MM.1S (cell line): Measurements from ENCODE around the gene DENND2A.

Source experiments
- DNase-seq: peaks from one replicate; pipeline ENCODE4 v3.0.0-alpha.2; 2015
- H2AFZ ChIP-seq: fragments of 300-600 bp; sonication (generic); 2 replicates; pipeline ENCODE4 v1.6.0; 2016; ENCODE audit warnings: antibody characterized with exemption, low read length
- H3F3A ChIP-seq: fragments of 300-600 bp; sonication (generic); 2 replicates; pipeline ENCODE4 v1.6.1; 2016; ENCODE audit warnings: mild to moderate bottlenecking, antibody characterized with exemption, low read length, moderate library complexity, mixed read lengths; ENCODE audit not compliant: insufficient read depth
- H3K27ac ChIP-seq: fragments of 300-600 bp; sonication (generic); 2 replicates; pipeline ENCODE4 v1.5.1; 2016; ENCODE audit warnings: mild to moderate bottlenecking, low read length
- H3K27me3 ChIP-seq: fragments of 300-600 bp; sonication (generic); replicated peaks from 2 replicates; pipeline ENCODE4 v1.6.0; 2016; ENCODE audit warnings: low read length; ENCODE audit not compliant: insufficient read depth
- H3K36me3 ChIP-seq: fragments of 300-600 bp; sonication (generic); replicated peaks from 2 replicates; pipeline ENCODE4 v1.6.1; 2016; ENCODE audit warnings: mild to moderate bottlenecking, low read length, mixed read lengths; ENCODE audit not compliant: insufficient read depth
- H3K4me1 ChIP-seq: fragments of 300-600 bp; sonication (generic); 2 replicates; pipeline ENCODE4 v1.6.1; 2016; ENCODE audit warnings: low read length, mixed read lengths
- H3K4me2 ChIP-seq: fragments of 300-600 bp; sonication (generic); 2 replicates; pipeline ENCODE4 v1.6.0; 2016; ENCODE audit warnings: low read depth, low read length
- H3K4me3 ChIP-seq: fragments of 300-600 bp; sonication (generic); 2 replicates; pipeline ENCODE4 v1.5.1; 2016; ENCODE audit warnings: low read length, mixed read lengths
- H3K79me2 ChIP-seq: fragments of 300-600 bp; sonication (generic); 2 replicates; pipeline ENCODE4 v1.6.1; 2016; ENCODE audit warnings: mixed run types, low read length, mixed read lengths
- H3K9ac ChIP-seq: fragments of 300-600 bp; sonication (generic); 2 replicates; pipeline ENCODE4 v1.6.1; 2016; ENCODE audit warnings: low read length, mixed read lengths
- H3K9me2 ChIP-seq: fragments of 300-600 bp; sonication (generic); replicated peaks from 2 replicates; pipeline ENCODE4 v1.6.1; 2016; ENCODE audit warnings: mild to moderate bottlenecking, low read length, mixed read lengths; ENCODE audit not compliant: insufficient read depth
- H3K9me3 ChIP-seq: fragments of 300-600 bp; sonication (generic); replicated peaks from 2 replicates; pipeline ENCODE4 v1.6.1; 2016; ENCODE audit warnings: mild to moderate bottlenecking, low read length, mixed read lengths; ENCODE audit not compliant: insufficient read depth
- H4K20me1 ChIP-seq: fragments of 300-600 bp; sonication (generic); 2 replicates; pipeline ENCODE4 v1.6.1; 2016; ENCODE audit warnings: mild to moderate bottlenecking, low read length, moderate library complexity, mixed read lengths; ENCODE audit not compliant: insufficient read depth
- EZH2 ChIP-seq: fragments of 300-600 bp; sonication (generic); optimal IDR thresholded peaks from 2 replicates; pipeline ENCODE3; 2017; ENCODE audit warnings: low read depth, mild to moderate bottlenecking, antibody characterized with exemption, low read length, mixed read lengths
- EZH2phosphoT487 ChIP-seq: fragments of 300-600 bp; sonication (generic); IDR thresholded peaks from 2 replicates; pipeline ENCODE4 v1.6.1; 2018; ENCODE audit warnings: antibody characterized with exemption, low read length
- TF ChIP-seq, protein P1 (sequence below): fragments of 300-600 bp; sonication (generic); IDR thresholded peaks from 2 replicates; pipeline ENCODE4 v1.5.1; 2016; ENCODE audit warnings: antibody characterized with exemption, low read length, mixed read lengths

DENND2A gene

DNA sequence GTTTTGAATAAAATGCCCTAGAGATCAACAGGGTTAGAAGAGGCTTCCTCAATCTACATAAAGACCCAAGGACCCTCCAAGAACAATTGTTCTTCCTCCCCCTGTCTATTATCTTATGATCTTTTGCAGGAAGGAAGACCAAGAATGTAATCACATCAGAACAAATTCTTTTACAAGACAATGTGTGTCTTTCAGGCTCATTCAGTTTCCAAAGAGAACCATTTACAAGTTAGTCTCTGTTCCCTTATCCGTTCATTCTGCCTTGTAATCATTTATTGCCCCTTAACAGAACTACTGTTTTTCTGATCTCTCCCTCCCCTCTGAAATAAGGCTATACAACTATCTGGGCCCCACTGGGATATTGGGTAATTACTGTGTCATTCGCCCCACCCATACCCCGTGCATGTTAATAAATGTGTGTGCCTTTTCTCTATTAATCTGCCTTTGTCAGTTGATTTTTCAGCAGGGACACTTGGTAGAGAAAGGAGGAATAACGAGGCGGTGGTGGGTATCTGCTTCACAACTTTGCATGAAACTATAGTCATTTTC is 155.6 kb downstream of the DENND2A start:
- Histone ChIP-seq H3K9me2 (no peaks in the 10 kb centered on the region), H3K79me2 (no peaks in the 10 kb centered on the region), H3K9me3 (no peaks in the 10 kb centered on the region), H3K4me2 (no peak overlapping the region), H2AFZ (no peak overlapping the region), H3K4me3 (no peak overlapping the region), H3K36me3 (no peaks in the 10 kb centered on the region), H4K20me1 (no peaks in the 10 kb centered on the region), H3F3A (no peaks in the 10 kb centered on the region), H3K27me3 (peaks cover 26% of the 10 kb centered on the region), H3K27ac (no peak overlapping the region), H3K9ac (no peak overlapping the region), H3K4me1 (no peaks in the 10 kb centered on the region)
- TF ChIP-seq, protein P1, sequence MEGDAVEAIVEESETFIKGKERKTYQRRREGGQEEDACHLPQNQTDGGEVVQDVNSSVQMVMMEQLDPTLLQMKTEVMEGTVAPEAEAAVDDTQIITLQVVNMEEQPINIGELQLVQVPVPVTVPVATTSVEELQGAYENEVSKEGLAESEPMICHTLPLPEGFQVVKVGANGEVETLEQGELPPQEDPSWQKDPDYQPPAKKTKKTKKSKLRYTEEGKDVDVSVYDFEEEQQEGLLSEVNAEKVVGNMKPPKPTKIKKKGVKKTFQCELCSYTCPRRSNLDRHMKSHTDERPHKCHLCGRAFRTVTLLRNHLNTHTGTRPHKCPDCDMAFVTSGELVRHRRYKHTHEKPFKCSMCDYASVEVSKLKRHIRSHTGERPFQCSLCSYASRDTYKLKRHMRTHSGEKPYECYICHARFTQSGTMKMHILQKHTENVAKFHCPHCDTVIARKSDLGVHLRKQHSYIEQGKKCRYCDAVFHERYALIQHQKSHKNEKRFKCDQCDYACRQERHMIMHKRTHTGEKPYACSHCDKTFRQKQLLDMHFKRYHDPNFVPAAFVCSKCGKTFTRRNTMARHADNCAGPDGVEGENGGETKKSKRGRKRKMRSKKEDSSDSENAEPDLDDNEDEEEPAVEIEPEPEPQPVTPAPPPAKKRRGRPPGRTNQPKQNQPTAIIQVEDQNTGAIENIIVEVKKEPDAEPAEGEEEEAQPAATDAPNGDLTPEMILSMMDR: no peak
- TF ChIP-seq EZH2 (no peak), EZH2phosphoT487 (no peak)
- DNase-seq: no peak

DNA sequence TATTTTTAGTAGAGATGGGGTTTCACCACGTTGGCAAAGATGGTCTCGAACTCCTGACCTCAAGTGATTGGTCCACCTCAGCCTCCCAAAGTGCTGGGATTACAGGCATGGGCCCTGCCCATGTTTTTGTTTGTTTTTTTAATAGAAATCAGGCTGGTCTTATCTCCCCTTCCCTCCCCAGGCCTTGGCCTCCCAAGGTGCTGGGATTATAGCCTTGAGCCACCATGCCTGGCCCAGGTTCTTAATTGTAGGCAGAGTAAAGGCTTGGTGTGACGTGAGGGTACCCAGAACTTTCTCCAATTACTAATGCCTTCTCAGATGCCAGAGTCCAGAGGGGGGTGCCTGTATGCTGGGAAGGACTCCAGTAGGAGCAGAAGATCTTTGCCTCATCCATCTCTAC is 156.1 kb downstream of the DENND2A start:
- Histone ChIP-seq H3K27me3 (peaks cover 26% of the 10 kb centered on the region), H3K36me3 (no peaks in the 10 kb centered on the region), H3K4me1 (no peaks in the 10 kb centered on the region), H3K9me2 (no peaks in the 10 kb centered on the region), H3F3A (peaks cover 3% of the 10 kb centered on the region; the same call in 1 of the 2 replicates), H2AFZ (no peak overlapping the region), H3K27ac (no peak overlapping the region), H3K9ac (no peak overlapping the region), H3K4me2 (no peak overlapping the region), H3K4me3 (no peak overlapping the region), H3K79me2 (no peaks in the 10 kb centered on the region), H4K20me1 (no peaks in the 10 kb centered on the region), H3K9me3 (no peaks in the 10 kb centered on the region)
- no peak for TF ChIP-seq EZH2phosphoT487
- no peak for TF ChIP-seq EZH2
- TF ChIP-seq, protein P1: no peak
- no peak for DNase-seq

DNA sequence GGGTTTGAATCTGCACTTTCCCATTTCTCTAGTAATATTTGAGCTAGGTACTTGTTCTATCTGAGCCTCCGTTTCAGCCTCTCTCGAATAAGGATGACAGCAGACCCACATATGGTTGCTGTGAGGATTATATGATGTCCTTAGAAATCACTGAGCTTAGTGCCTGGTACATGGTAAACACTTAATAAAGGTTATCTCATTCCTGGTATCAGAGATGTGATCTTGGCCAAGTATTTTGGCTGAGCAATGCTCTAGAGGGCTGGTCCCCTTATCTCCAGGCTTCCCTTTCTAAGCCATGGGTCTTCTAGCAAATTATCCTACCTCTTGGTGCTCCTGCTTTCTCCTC is 160.9 kb downstream of the DENND2A start:
- peaks cover 34% of the 10 kb centered on the region for H3K79me2 ChIP-seq
- peaks cover 11% of the 10 kb centered on the region; the same call in 1 of the 2 replicates for H3K4me1 ChIP-seq
- H2AFZ ChIP-seq: peak overlapping the region; percentile 92
- no peaks in the 10 kb centered on the region for H3K9me3 ChIP-seq
- TF ChIP-seq EZH2phosphoT487: no peak
- TF ChIP-seq EZH2: no peak
- TF ChIP-seq, protein P1: no peak
- DNase-seq: no peak
- peak overlapping the region; percentile 94 for H3K4me2 ChIP-seq
- no peak overlapping the region for H3K27ac ChIP-seq
- H3K9ac ChIP-seq: no peak overlapping the region
- no peaks in the 10 kb centered on the region for H3K9me2 ChIP-seq
- peaks cover 25% of the 10 kb centered on the region for H4K20me1 ChIP-seq
- no peaks in the 10 kb centered on the region for H3K36me3 ChIP-seq
- peak overlapping the region; percentile 90 for H3K4me3 ChIP-seq
- H3F3A ChIP-seq: peaks cover 29% of the 10 kb centered on the region
- H3K27me3 ChIP-seq: peaks cover 17% of the 10 kb centered on the region
